ENCODE data around the gene NAA50. TPM values are rescaled to one million over a fixed set of nuclear protein-coding genes. Genes with fewer than 3 reads are reported as not detected.
A peak's percentile ranks its signal among the peaks of the same experiment; 100 is the strongest.

The NAA50 gene
- polyA plus RNA-seq, 3 donors = 32.2 to 105 (median 80.0) TPM

GRCh38 chr3:113721636-113722035 lies 24.4 kb downstream of the NAA50 start:
- Histone ChIP-seq H3K4me2 (replicated peaks; ENCODE audit: extremely low read depth, low read length, poor library complexity, severe bottlenecking) (no peak overlapping the region), H3K27ac (ENCODE audit: low read depth in 1 of 2, low read length in 2 of 2) (no peak overlapping the region), H3K9ac (ENCODE audit: insufficient read depth, low read length, poor library complexity, severe bottlenecking) (no peak overlapping the region), H3K4me3 (replicated peaks in 1 of 3; ENCODE audit: low read depth in 2 of 3, low read length in 3 of 3) (no peak overlapping the region), H4K20me1 (ENCODE audit: insufficient read depth, low read length) (peaks cover 34% of the 10 kb centered on the region), H3K4me1 (ENCODE audit: control insufficient read depth in 1 of 2, insufficient read depth in 2 of 2, low read length in 2 of 2) (no peaks in the 10 kb centered on the region), H2AFZ (ENCODE audit: insufficient read depth, low read depth, low read length, poor library complexity, severe bottlenecking) (no peak overlapping the region), H3K79me2 (ENCODE audit: insufficient read depth, low read length) (peaks cover 29% of the 10 kb centered on the region), H3K27me3 (ENCODE audit: control insufficient read depth in 2 of 2, insufficient read depth in 2 of 2, low read length in 2 of 2) (no peaks in the 10 kb centered on the region), H3K36me3 (replicated peaks in 1 of 2; ENCODE audit: control insufficient read depth in 1 of 2, insufficient read depth in 2 of 2, low read length in 2 of 2) (peaks cover 43 to 74% of the 10 kb centered on the region in 2 donors), H3K9me3 (replicated peaks in 1 of 2; ENCODE audit: control insufficient read depth in 1 of 2, insufficient read depth in 1 of 2, low read length in 2 of 2) (no peaks in the 10 kb centered on the region)
- Mint-ChIP-seq H3K27me3 (ENCODE audit: low read depth in 3 of 3) (no peaks in the 10 kb centered on the region), H3K4me1 (peaks cover 7% of the 10 kb centered on the region), H3K36me3 (peaks cover 60 to 70% of the 10 kb centered on the region in 2 donors), H3K9me3 (no peaks in the 10 kb centered on the region), H3K27ac (peak overlapping the region in 1 of 7 donors; percentile 46), H3K4me3 (no peak overlapping the region)
- no CpG with 5 or more reads among the region's 3 CpGs for WGBS (ENCODE audit: insufficient coverage)
- no peak for DNase-seq
- intact Hi-C loops (cut with micrococcal nuclease) = no loop called here
- TF ChIP-seq CTCF (IDR thresholded peaks at IDR 0.05) = no peak

- H3K27ac Mint-ChIP-seq = no peak overlapping the region
- no peaks in the 10 kb centered on the region for H3K27me3 ChIP-seq (ENCODE audit: control insufficient read depth in 2 of 2, insufficient read depth in 2 of 2, low read length in 2 of 2)
- H3K4me3 ChIP-seq (replicated peaks in 1 of 3; ENCODE audit: low read depth in 2 of 3, low read length in 3 of 3) = no peak overlapping the region
- H4K20me1 ChIP-seq (ENCODE audit: insufficient read depth, low read length) = peaks cover 17% of the 10 kb centered on the region
- intact Hi-C loops (cut with micrococcal nuclease) = no loop called here
- no peaks in the 10 kb centered on the region for H3K4me1 ChIP-seq (ENCODE audit: control insufficient read depth in 1 of 2, insufficient read depth in 2 of 2, low read length in 2 of 2)
- H3K27me3 Mint-ChIP-seq (ENCODE audit: low read depth in 3 of 3) = no peaks in the 10 kb centered on the region
- H3K4me2 ChIP-seq (replicated peaks; ENCODE audit: extremely low read depth, low read length, poor library complexity, severe bottlenecking) = no peak overlapping the region
- peaks cover 64 to 72% of the 10 kb centered on the region in 2 donors for H3K36me3 Mint-ChIP-seq
- H3K4me3 Mint-ChIP-seq = no peak overlapping the region
- no CpG with 5 or more reads among the region's 2 CpGs for WGBS (ENCODE audit: insufficient coverage)
- H3K36me3 ChIP-seq (replicated peaks in 1 of 2; ENCODE audit: control insufficient read depth in 1 of 2, insufficient read depth in 2 of 2, low read length in 2 of 2) = peaks cover 43 to 82% of the 10 kb centered on the region in 2 donors
- peaks cover 7% of the 10 kb centered on the region for H3K4me1 Mint-ChIP-seq
- H3K9ac ChIP-seq (ENCODE audit: insufficient read depth, low read length, poor library complexity, severe bottlenecking) = no peak overlapping the region
- no peaks in the 10 kb centered on the region for H3K9me3 Mint-ChIP-seq
- H3K9me3 ChIP-seq (replicated peaks in 1 of 2; ENCODE audit: control insufficient read depth in 1 of 2, insufficient read depth in 1 of 2, low read length in 2 of 2) = no peaks in the 10 kb centered on the region
- peaks cover 14% of the 10 kb centered on the region for H3K79me2 ChIP-seq (ENCODE audit: insufficient read depth, low read length)
- H2AFZ ChIP-seq (ENCODE audit: insufficient read depth, low read depth, low read length, poor library complexity, severe bottlenecking) = no peak overlapping the region
- no peak overlapping the region for H3K27ac ChIP-seq (ENCODE audit: low read depth in 1 of 2, low read length in 2 of 2)
- TF ChIP-seq CTCF (IDR thresholded peaks at IDR 0.05) = no peak
- DNase-seq = no peak
Measured at GRCh38 chr3:113719758-113720157, 26.3 kb downstream of the NAA50 start.

Measured in CD14-positive monocyte (primary cell).